D721Med (cell line): ENCODE data around the gene NXPE1.

Experiments
- DNase-seq: peaks from one replicate; pipeline ENCODE4 v3.0.0; 2011; ENCODE audit warnings: low spot score; ENCODE audit not compliant: insufficient read length
- FAIRE-seq: peaks from 2 replicates; lab custom pipeline; 2011; peaks lifted over from hg19 to GRCh38; lab: Jason Lieb, UNC
- CTCF ChIP-seq: IDR thresholded peaks from 2 replicates; pipeline ENCODE4 v1.5.1; 2012; ENCODE audit warnings: mild to moderate bottlenecking, control low read depth; ENCODE audit not compliant: insufficient read depth; ENCODE audit errors: missing control alignments

NXPE1 gene

DNA sequence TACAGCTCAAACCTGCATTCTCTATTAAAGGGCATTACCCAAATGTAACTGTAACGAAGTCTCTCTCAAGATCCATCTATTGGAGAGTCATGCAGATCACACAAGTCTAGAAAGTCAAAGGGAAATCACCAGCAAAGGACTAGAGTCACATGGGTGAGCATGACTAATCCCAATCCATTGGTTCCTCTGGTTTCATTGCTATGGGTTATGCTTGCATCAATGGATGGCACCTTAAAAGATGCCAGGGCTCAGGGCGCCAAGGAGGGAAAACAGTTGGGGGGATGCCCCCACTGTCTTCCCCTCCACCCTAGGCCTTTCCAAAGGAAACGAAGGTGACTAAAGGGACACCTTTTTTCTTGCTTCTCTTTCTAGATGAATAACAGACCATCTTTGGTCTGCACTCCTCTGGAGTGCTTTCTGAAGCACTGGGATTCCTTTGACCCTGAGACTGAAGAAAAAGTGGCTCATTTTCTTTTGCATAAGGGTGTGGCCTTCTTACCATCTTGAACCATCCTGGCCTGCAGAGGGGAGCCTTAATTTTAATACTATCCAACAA is 27.8 kb upstream of the NXPE1 start:
- FAIRE-seq = no peak

GRCh38 chr11:114586797-114587196 is 27.1 kb upstream of the NXPE1 start:
- no peak for TF ChIP-seq CTCF
- FAIRE-seq (no peak), DNase-seq (no peak)

More for the DNA sequence above, 27.8 kb upstream of the NXPE1 start:
- DNase-seq = no peak
- no peak for TF ChIP-seq CTCF

- no peak for DNase-seq
- TF ChIP-seq CTCF = no peak
- no peak for FAIRE-seq
These were observed 12.0 kb upstream of the NXPE1 start for GRCh38 chr11:114571712-114572111.

DNA sequence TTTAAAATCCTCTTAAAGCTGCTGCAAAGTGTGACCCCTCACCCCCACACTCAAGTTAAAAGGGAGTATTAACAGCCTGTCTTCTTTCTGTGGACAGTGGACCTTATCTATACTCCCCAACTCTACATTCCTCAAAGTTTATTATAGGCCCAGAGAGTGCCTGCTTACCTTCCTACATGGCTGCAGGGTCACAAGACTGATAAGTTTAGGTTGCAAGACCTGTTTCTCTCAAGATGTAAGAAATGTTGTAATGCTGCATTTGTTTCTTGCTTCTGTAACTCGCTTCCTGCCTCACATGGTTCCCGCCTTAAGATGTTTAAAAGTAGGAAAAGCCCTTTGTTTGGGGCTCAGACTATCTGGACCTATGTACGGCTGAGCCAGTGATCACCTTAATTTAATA is 10.1 kb upstream of the NXPE1 start:
- TF ChIP-seq CTCF = no peak
- DNase-seq (no peak), FAIRE-seq (no peak)

DNA sequence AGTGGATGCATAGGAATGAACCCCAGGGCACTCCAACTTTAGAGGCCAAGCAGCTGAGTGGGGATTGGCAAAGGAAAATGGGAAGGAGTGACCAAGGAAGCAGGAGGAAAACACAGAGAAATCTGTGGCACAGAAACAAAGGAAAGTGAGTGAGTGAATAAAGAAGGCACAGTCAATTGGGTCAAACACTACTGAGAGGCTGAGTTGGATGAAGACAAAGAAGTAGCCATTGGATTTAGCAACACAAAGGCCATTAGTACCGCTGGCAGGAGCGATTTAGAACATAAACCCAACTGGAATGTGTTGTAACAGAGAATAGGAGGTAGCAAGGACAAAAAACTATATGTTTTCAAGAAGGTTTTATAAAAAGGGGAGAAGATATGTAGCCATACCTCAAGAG is 6.6 kb upstream of the NXPE1 start:
- no peak for TF ChIP-seq CTCF
- DNase-seq (no peak), FAIRE-seq (no peak)

DNA sequence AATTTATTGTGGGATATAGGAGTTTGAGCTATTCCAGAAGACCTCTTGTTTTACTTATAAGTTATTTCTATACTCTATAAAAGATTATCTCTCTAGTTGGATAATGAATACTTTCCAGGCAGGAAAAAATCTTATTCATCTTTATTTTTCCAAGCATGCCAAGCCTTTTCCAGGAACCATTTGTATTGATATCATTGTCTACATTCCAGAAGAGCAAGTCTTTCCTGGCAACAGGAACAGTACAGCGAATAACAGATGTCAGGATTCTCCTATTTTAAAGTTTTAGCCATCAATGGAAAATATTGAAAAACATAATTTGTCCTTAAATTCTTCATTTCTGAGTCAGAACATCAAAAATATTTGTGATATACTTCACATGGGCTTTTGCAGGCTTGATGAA is 5.2 kb upstream of the NXPE1 start:
- FAIRE-seq (no peak), DNase-seq (no peak)
- TF ChIP-seq CTCF = no peak

DNA sequence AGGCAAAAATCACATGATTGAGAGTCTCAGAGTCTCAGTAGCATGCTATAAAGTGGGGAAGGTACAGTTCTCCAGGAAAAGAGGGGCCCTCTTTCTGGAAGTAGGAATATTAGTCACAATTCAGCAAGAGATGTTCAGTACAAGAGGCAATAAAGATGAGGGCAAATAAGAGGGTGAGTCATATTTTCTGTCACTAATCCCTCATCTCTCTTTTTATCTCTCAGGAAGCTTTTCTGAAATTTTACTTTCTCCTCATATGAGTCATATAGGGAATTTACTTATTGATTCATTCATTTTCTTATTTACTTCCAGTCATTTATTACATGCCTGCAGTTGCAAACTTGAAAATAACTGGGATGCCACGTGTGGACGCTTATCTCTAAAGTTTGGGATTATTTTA is 3.4 kb upstream of the NXPE1 start:
- FAIRE-seq (no peak), DNase-seq (no peak)
- TF ChIP-seq CTCF = no peak
